CD14-positive monocyte (primary cell): ENCODE measurements around the gene LRRC4C. TPM values are rescaled to one million over a fixed set of nuclear protein-coding genes. Genes with fewer than 3 reads are reported as not detected.

Experiments used
- DNase-seq, 3 donors: peaks; one replicate each; pipeline ENCODE4 v3.0.0-alpha.2; 2011 to 2022
- H2AFZ ChIP-seq: 2 replicates; pipeline ENCODE4 v1.6.0; 2012; ENCODE audit warnings: mild to moderate bottlenecking, low read depth, low read length, inconsistent platforms; ENCODE audit not compliant: insufficient read depth, poor library complexity, severe bottlenecking
- H3K27ac ChIP-seq, 2 donors: 1 replicate in 1 of 2; 2 replicates in 1 of 2; pipeline ENCODE4 v1.5.1; 2012 to 2013; ENCODE audit warnings: low read length in 2 of 2, control low read depth in 1 of 2, inconsistent platforms in 1 of 2, low read depth in 1 of 2, mild to moderate bottlenecking in 1 of 2
- H3K27me3 ChIP-seq, 2 donors: one replicate each; pipeline versions ENCODE4 v1.6.0 to v1.6.1; 2011 to 2013; ENCODE audit warnings: low read length in 2 of 2; ENCODE audit not compliant: control insufficient read depth in 2 of 2, insufficient read depth in 2 of 2
- H3K36me3 ChIP-seq, 2 donors: replicated peaks in 1 of 2; 1 replicate in 1 of 2; 2 replicates in 1 of 2; pipeline versions ENCODE4 v1.5.1 to v1.6.1; 2012 to 2013; ENCODE audit warnings: low read length in 2 of 2, control low read depth in 1 of 2, inconsistent platforms in 1 of 2, mild to moderate bottlenecking in 1 of 2; ENCODE audit not compliant: insufficient read depth in 2 of 2, control insufficient read depth in 1 of 2
- H3K4me1 ChIP-seq, 2 donors: 1 replicate in 1 of 2; 2 replicates in 1 of 2; pipeline versions ENCODE4 v1.5.1 to v1.6.1; 2012 to 2013; ENCODE audit warnings: low read length in 2 of 2, control low read depth in 1 of 2, inconsistent platforms in 1 of 2, mild to moderate bottlenecking in 1 of 2, moderate library complexity in 1 of 2; ENCODE audit not compliant: insufficient read depth in 2 of 2, control insufficient read depth in 1 of 2
- H3K4me2 ChIP-seq: replicated peaks from 2 replicates; pipeline ENCODE3; 2012; ENCODE audit warnings: low read length, moderate library complexity, mild to moderate bottlenecking; ENCODE audit not compliant: poor library complexity, severe bottlenecking; ENCODE audit errors: extremely low read depth
- H3K4me3 ChIP-seq, 3 experiments: fragments of 200-600 bp in 1 of 3; sonication (generic) in 1 of 3; replicated peaks in 1 of 3; 1 replicate in 2 of 3; 2 replicates in 1 of 3; pipeline ENCODE4 v1.5.1; 2011 to 2013; ENCODE audit warnings: low read length in 3 of 3, mild to moderate bottlenecking in 3 of 3, control low read depth in 2 of 3, low read depth in 2 of 3, inconsistent platforms in 1 of 3, moderate library complexity in 1 of 3
- H3K79me2 ChIP-seq: 2 replicates; pipeline ENCODE4 v1.6.0; 2012; ENCODE audit warnings: mild to moderate bottlenecking, control low read depth, inconsistent platforms, low read length, moderate library complexity; ENCODE audit not compliant: insufficient read depth
- H3K9ac ChIP-seq: 2 replicates; pipeline ENCODE4 v1.6.0; 2017; ENCODE audit warnings: low read length, mild to moderate bottlenecking; ENCODE audit not compliant: insufficient read depth, poor library complexity, severe bottlenecking
- H3K9me3 ChIP-seq, 2 donors: replicated peaks in 1 of 2; 1 replicate in 1 of 2; 2 replicates in 1 of 2; pipeline versions ENCODE4 v1.5.1 to v1.6.1; 2012 to 2013; ENCODE audit warnings: low read length in 2 of 2, control low read depth in 1 of 2; ENCODE audit not compliant: control insufficient read depth in 1 of 2, insufficient read depth in 1 of 2
- H4K20me1 ChIP-seq: 2 replicates; pipeline ENCODE4 v1.6.0; 2012; ENCODE audit warnings: mild to moderate bottlenecking, low read length, control low read depth, moderate library complexity; ENCODE audit not compliant: insufficient read depth
- H3K27ac Mint-ChIP-seq, 7 donors: one replicate each; pipeline ENCODE4 v1.8.0; 2020; ENCODE audit warnings: mild to moderate bottlenecking in 7 of 7, mixed read lengths in 7 of 7, moderate library complexity in 6 of 7, inconsistent platforms in 2 of 7
- H3K27me3 Mint-ChIP-seq, 3 donors: one replicate each; pipeline ENCODE4 v1.8.0; 2021 to 2022; ENCODE audit warnings: low read depth in 3 of 3, mild to moderate bottlenecking in 3 of 3, mixed read lengths in 3 of 3, moderate library complexity in 3 of 3, inconsistent platforms in 1 of 3
- H3K36me3 Mint-ChIP-seq, 2 donors: one replicate each; pipeline ENCODE4 v1.8.0; 2020; ENCODE audit warnings: mixed read lengths in 2 of 2, inconsistent platforms in 1 of 2, mild to moderate bottlenecking in 1 of 2
- H3K4me1 Mint-ChIP-seq: one replicate; pipeline ENCODE4 v1.8.0; 2020; ENCODE audit warnings: mild to moderate bottlenecking, mixed read lengths
- H3K4me3 Mint-ChIP-seq, 2 donors: one replicate each; pipeline ENCODE4 v1.8.0; 2020; ENCODE audit warnings: mild to moderate bottlenecking in 2 of 2, mixed read lengths in 2 of 2, moderate library complexity in 1 of 2
- H3K9me3 Mint-ChIP-seq, 7 donors: one replicate each; pipeline ENCODE4 v1.8.0; 2020 to 2022; ENCODE audit warnings: mixed read lengths in 7 of 7, mild to moderate bottlenecking in 6 of 7, moderate library complexity in 6 of 7, inconsistent platforms in 2 of 7
- CTCF ChIP-seq: fragments of 200-600 bp; IDR thresholded peaks from one replicate; pipeline ENCODE4 v1.8.0; 2022; ENCODE audit warnings: antibody characterized with exemption, mild to moderate bottlenecking
- WGBS: methylation state at CpG from one replicate; pipeline ENCODE4 v1.1.5; 2013; ENCODE audit warnings: missing lambda C conversion rate; ENCODE audit not compliant: insufficient coverage; 5-methylcytosine and 5-hydroxymethylcytosine counted together
- intact Hi-C, 2 donors: fragments of 100-400 bp; cut with micrococcal nuclease; formaldehyde crosslinking; loops; one replicate each; pipeline versions ENCODE4 v1.15.0 to v1.15.1; 2023
- polyA plus RNA-seq, 3 donors: library from polyadenylated mRNA; depleted of rRNA in 1 of 3; unstranded in 2 of 3; stranded (reverse) in 1 of 3; fragments of 300-500 nt in 2 of 3; fragments of >200 nt in 1 of 3; fragmentation: Illumina TruSeq in 2 of 3; gene quantifications; 1 replicate in 2 of 3; 2 replicates in 1 of 3; pipeline ENCODE4 v1.2.3, GENCODE V29; 2012 to 2021

The LRRC4C gene
- polyA plus RNA-seq, 3 donors = not detected

- no peaks in the 10 kb centered on the region for H3K4me1 ChIP-seq
- no peaks in the 10 kb centered on the region for H3K27me3 Mint-ChIP-seq
- H3K36me3 ChIP-seq = no peaks in the 10 kb centered on the region
- H3K4me3 ChIP-seq = no peak overlapping the region
- TF ChIP-seq CTCF = no peak
- H3K27ac ChIP-seq = no peak overlapping the region
- peaks cover 0 to 2% (median 0%) of the 10 kb centered on the region in 7 donors for H3K9me3 Mint-ChIP-seq
- H3K4me3 Mint-ChIP-seq = no peak overlapping the region
- no peaks in the 10 kb centered on the region for H4K20me1 ChIP-seq
- no peaks in the 10 kb centered on the region for H3K36me3 Mint-ChIP-seq
- H3K9me3 ChIP-seq = no peaks in the 10 kb centered on the region
- H3K9ac ChIP-seq = no peak overlapping the region
- H3K27ac Mint-ChIP-seq = no peak overlapping the region
- H3K4me2 ChIP-seq = no peak overlapping the region
- no peaks in the 10 kb centered on the region for H3K27me3 ChIP-seq
- intact Hi-C loops = no loop called here
- H3K79me2 ChIP-seq = no peaks in the 10 kb centered on the region
- no peak for DNase-seq
- H3K4me1 Mint-ChIP-seq = no peaks in the 10 kb centered on the region
- H2AFZ ChIP-seq = no peak overlapping the region
- no CpG with 5 or more reads among the region's 3 CpGs for WGBS
These were observed 1230.8 kb downstream of the LRRC4C start for GRCh38 chr11:40228662-40229061.

- H3K9ac ChIP-seq = no peak overlapping the region
- H3K27me3 Mint-ChIP-seq = no peaks in the 10 kb centered on the region
These were observed 1231.7 kb downstream of the LRRC4C start for GRCh38 chr11:40227730-40228129.

More at GRCh38 chr11:40227730-40228129, 1231.7 kb downstream of the LRRC4C start:
- H3K9me3 Mint-ChIP-seq = peaks cover 0 to 2% (median 0%) of the 10 kb centered on the region in 7 donors
- H3K4me1 Mint-ChIP-seq = no peaks in the 10 kb centered on the region
- Histone ChIP-seq H4K20me1 (no peaks in the 10 kb centered on the region), H3K27ac (no peak overlapping the region), H3K4me3 (no peak overlapping the region), H3K36me3 (no peaks in the 10 kb centered on the region), H3K79me2 (no peaks in the 10 kb centered on the region), H2AFZ (no peak overlapping the region), H3K4me2 (no peak overlapping the region), H3K27me3 (no peaks in the 10 kb centered on the region), H3K9me3 (no peaks in the 10 kb centered on the region), H3K4me1 (no peaks in the 10 kb centered on the region)
- TF ChIP-seq CTCF = no peak
- no peaks in the 10 kb centered on the region for H3K36me3 Mint-ChIP-seq
- no peak overlapping the region for H3K4me3 Mint-ChIP-seq
- DNase-seq = no peak
- no peak overlapping the region for H3K27ac Mint-ChIP-seq
- intact Hi-C loops = no loop called here
